Choroid plexus epithelial cell (primary cell): Measurements from ENCODE around the gene RNF207.

ENCODE experiments used
- DNase-seq: peaks from one replicate; pipeline ENCODE4 v3.0.0-alpha.2; 2010; ENCODE audit warnings: low read depth
- H3K4me3 ChIP-seq: 2 replicates; pipeline ENCODE4 v1.5.1; 2011; ENCODE audit warnings: low read depth, mild to moderate bottlenecking, control low read depth, low read length, moderate library complexity
- CTCF ChIP-seq: conservative IDR thresholded peaks from 2 replicates; pipeline ENCODE4 v1.5.1; 2011; ENCODE audit warnings: low read depth, mild to moderate bottlenecking, control low read depth, inconsistent platforms, low read length, moderate library complexity

Gene RNF207

GRCh38 chr1:6180268-6180706 lies 25.6 kb upstream of the RNF207 start, which contains the start of gene CHD5:
CHD5 (minus strand) TSS chr1:6180321; CDS start chr1:6180023, 298 bp downstream.
- H3K4me3 ChIP-seq: peak within 1 kb of the TSS; percentile 5
- TF ChIP-seq CTCF: no peak
- no peak for DNase-seq

- H3K4me3 ChIP-seq: no peak overlapping the region
- no peak for DNase-seq
- TF ChIP-seq CTCF: no peak
Measured at GRCh38 chr1:6180707-6181311, 25.1 kb upstream of the RNF207 start.

- DNase-seq: no peak
- no peak overlapping the region for H3K4me3 ChIP-seq
- no peak for TF ChIP-seq CTCF
Measured at GRCh38 chr1:6181347-6181770, 24.6 kb upstream of the RNF207 start.

DNA sequence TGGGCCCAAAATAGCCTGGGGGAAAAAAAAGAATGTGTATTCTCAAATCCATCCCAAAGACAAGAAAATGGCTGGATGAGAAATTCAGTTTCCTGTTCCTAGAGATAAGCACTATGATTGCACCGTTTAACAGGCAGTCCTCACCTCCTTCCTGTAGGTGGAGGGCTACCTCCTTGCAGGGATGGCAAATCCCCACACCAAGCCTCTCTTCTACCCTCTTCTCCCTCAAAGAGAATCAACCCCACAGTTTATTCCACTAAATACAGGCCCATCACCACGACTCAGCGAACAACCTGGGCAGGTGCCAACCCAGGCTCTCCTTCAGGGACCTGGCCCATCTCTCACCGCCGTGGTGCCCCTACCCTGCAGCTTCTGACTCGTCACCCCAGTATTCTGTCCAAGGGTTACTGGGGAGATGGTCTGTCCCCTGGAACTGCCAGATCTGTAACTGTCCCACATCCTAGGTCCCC lies 22.4 kb upstream of the RNF207 start:
- peak; percentile 28 for TF ChIP-seq CTCF
- H3K4me3 ChIP-seq: no peak overlapping the region
- no peak for DNase-seq

DNA sequence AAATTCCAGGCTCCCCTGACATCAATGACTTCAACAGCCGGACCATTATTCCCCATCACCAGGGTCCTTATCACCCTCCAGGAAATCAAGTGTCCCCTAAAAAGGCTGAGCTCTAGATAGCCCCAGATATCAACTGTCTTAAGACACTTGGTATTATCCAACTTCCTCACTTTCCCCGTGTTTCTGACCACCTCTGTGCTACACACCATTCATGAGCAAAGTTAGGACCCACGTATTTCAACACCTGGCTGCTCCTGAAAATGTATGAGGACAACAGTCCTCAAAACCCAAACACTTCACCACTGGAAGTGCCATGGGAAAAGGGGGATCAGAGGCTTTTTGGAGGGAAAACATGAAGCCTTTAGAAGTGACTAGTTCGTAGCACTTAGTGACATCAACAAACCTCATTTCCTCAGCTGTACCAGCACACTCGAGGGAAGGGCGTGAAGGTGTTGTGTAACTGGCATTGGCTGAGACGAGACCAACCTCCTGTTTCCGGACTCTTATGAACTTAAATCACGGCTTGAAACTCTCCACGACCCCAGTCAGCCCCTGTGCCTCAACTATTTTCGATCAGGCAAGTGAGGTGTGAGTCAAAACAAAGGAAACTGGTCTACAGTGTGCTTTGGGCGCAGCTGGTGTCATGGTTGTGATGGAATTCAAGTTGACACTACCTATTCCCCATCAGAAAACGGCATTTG lies 21.7 kb upstream of the RNF207 start:
- DNase-seq: no peak
- H3K4me3 ChIP-seq: no peak overlapping the region
- TF ChIP-seq CTCF: no peak

DNA sequence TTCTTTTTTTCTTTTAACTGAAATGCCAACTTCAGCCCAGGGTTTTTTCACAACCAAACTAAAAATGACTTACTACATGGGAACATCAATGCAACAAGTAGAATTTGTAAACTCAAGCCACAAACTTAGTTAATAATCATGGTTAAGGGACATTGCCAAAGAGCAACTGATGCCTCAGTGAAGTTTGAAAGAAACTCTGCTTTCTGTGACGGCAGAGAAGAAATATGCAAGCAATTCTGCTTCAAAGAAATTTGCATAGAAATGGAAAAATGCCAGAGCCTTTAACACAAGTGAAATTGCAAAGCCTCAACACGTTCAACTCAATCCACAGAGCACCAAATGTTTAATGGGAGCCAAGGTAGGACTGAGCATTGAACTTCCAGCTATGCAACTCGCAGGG lies 20.8 kb upstream of the RNF207 start:
- H3K4me3 ChIP-seq: no peak overlapping the region
- no peak for TF ChIP-seq CTCF
- DNase-seq: peak; percentile 86
